Measurements from ENCODE around the gene PTPRD.
A peak's percentile ranks its signal among the peaks of the same experiment; 100 is the strongest.

The PTPRD gene

DNA sequence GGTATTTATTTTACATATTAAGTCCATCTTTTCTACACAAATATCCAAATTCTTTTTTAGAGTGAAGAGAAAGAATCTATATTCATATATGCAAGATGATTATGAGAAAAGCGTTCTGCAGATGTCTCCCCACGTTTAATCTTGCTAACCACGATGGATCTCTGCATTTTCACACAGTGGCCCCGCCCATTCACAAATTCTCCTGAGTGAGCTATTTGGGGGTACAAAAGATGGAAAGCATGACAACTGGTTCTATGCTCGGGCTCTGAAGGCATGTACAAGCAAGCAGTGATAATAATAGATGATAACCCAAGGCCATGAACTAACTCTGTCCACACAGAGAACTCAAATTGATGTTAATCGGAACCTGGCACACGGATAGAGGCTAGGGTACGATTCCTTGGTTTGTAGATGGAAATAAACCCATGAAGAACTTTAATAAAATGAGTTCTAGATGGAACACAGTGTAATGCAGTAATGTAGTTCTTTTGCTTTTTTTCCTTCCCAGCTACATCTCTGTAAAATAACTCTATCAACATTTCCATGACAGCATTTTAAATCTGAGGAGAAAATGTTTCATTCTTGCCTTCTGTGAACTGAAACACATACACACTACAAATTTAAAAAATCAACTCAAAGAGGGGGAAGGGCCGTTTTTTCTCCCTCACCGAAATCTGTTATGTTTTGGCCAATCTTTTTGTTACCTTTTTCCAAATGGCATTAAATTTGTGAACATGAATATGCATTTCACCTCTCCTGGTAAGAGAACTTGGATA, 1961.5 kb downstream of the PTPRD start:
- no peak for DNase-seq

GRCh38 chr9:8649807-8650206, 1963.0 kb downstream of the PTPRD start:
- no peak for DNase-seq

- DNase-seq: no peak
Observed at GRCh38 chr9:8649160-8649559, 1963.6 kb downstream of the PTPRD start.

DNA sequence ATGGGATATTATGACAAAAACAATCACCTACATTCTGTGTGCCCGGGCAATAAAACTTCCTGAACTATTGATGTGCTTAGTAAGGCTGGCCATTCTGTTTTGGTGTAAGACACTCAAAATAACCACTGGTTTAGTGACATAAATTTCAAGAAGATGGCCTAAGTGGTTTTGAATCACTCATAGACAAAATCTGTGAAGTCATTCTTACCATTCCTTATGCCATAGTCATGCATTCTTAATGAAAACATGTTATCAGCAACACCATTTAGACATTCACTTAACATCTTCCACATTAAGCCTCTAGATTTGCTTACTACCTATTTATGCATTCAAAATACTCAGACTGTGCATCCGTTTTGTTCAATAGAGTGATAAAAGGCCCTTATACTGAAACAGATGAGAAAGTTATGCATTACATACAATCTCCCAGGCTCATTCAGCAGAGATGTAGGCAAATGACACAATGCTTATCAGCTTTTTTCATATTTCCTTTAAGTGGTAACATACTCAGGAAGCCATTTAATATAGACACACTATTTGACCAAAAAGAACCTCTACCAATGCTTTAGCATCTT, 1964.4 kb downstream of the PTPRD start:
- DNase-seq: no peak

DNA sequence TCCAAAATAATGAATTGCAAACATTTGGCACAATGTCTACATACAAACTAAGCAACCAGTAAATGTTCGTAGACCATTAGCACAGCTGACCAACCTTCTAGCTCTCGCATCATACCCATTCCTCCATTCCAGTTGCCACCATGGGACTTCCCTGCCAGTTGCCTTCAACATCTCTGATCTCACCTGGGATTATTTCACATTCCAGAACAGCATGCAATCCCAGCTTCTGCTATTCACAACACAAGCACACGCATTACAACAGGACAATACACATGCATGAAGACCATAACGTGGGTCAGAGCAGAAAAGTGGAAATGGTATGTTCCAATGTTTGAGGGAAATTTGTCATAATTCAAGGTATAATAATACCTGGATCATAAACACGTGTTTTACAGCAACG, 1965.0 kb downstream of the PTPRD start:
- no peak for DNase-seq

GRCh38 chr9:8644571-8644970, 1968.2 kb downstream of the PTPRD start:
- DNase-seq: no peak

- no peak for DNase-seq
Observed at GRCh38 chr9:8643896-8644295, 1968.9 kb downstream of the PTPRD start.

DNA sequence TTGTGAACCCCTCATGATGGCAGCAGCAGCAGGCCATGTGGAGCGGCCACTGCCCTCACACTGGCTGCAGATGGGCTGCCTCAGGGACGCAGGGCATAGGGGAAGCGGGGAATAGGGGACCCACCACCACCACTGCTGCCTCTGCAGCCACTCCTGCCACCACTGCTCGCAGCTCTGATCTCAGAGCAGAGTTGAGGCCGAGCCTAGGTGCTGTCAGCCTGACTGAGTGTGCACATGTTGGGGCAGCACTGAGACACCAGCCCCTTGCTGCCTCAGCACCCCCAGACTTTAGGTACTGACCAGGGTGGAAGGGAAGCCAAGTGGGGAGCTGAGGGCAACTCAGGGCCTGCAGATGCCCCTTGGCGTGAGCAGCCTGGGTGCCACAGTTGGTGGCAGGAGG, 1969.3 kb downstream of the PTPRD start:
- DNase-seq: no peak

GRCh38 chr9:8640761-8641160, 1972.0 kb downstream of the PTPRD start:
- no peak for DNase-seq

DNA sequence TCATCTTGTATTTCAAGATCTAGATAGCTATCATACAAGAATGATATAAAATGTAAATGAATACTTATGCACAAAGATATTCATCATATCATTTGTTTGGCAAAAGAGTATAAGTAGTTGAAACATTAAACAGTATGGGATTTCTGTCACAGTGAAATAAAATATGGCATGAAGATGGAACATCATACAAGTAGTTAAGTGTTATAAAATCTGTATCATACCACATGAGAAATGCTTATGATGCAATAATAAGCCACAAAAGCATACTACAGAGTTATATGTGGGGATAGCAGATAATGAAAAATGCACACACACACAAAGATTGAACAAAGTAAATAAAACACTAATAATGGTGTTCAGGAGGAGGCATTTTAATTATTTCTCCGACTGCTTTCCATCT, 1975.2 kb downstream of the PTPRD start:
- DNase-seq: no peak

- no peak for DNase-seq
Observed at GRCh38 chr9:8633784-8634183, 1979.0 kb downstream of the PTPRD start.

DNA sequence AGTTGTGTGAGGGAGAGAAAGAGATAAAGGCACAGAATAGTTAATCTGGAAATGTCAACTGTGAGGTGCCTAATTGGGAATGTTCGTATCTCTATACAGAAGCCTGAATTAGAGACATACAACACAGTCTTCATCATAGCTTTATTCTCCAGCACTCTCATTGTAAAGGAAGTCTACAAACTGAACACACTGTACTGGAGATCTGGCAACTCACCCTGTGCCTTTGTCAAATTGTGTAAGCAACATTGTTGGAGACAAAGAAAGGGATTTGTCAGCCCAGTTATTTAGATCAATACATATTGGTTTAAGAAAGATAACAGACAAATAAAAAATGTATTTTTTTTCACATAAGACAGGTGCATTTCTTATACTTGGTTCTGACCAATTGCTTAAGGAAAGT, 1980.3 kb downstream of the PTPRD start:
- no peak for DNase-seq

DNA sequence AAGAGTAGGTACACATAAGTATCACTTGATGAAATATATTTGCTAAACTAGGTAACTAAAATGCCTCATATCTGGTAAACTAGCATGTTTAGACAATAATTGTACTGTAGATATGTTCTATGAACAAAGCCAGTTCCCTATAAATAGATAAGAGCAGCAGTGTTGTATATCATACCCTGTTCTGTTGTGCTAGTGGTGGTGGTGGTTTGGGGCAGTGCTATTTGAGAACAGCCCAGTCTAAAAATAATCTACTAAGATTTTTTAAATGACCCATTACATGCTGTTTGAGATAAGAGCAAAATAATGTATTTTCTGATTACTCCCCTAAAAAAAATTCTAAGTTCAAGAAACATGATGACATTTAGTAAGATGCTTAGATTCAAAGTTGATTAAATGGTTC, 1984.0 kb downstream of the PTPRD start:
- no peak for DNase-seq

DNA sequence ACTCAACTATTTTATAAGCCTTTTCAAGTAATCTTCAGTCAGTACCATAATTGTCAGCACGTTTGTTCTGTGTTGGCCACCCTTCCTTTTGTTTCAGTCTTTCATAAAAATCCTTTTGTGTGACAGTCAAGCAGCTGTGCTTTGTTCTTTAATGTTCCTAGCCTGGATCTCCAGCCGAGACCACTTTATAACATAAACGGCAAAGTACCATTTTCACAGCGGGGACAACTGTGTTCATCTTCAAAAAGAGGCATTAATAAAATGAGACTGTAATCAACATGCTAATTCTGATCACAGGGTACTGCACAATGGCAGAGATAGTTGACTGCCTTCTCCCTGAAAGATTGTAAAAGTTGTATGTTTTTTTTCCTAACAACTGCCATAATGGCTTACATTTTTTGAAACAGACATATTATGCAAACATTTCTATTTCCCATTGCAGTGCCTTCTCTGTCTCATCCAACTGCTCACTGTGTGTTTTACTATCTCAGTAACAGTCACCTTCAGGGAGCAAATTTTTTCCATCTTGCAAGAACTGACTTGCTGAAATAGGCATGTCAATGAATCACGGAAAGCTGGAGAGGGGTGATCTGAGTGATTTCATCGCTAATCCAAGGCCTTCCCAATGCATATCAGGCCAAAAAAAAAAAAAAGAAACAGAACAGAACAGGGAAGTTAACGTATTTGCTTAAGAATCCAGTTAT, 1984.7 kb downstream of the PTPRD start:
- peak; percentile 43 for DNase-seq

DNA sequence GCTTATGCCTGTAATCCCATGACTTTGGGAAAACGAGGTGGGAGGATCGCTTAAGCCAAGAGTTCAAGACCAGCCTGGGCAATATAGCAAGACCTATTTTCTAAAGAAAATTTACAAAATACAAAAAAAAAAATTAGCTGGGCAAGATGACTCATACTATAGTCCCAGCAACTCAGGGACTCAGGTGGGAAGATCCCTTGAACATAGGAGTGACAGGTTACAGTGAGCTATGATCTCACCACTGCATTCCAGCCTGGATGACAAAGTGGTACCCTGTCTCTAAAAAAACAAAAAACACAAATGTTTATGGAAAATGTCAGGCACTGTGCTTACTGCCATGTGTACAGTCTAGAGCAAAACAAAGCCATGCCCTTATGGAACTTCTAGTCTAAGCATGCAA, 1989.9 kb downstream of the PTPRD start:
- DNase-seq: no peak

- DNase-seq: no peak
Observed at GRCh38 chr9:8622222-8622802, 1990.5 kb downstream of the PTPRD start.

- DNase-seq: no peak
Observed at GRCh38 chr9:8621416-8621815, 1991.4 kb downstream of the PTPRD start.

GRCh38 chr9:8616414-8616813, 1996.4 kb downstream of the PTPRD start:
- no peak for DNase-seq

- DNase-seq: peak; percentile 5
Observed at GRCh38 chr9:8614926-8615440, 1997.8 kb downstream of the PTPRD start.

DNA sequence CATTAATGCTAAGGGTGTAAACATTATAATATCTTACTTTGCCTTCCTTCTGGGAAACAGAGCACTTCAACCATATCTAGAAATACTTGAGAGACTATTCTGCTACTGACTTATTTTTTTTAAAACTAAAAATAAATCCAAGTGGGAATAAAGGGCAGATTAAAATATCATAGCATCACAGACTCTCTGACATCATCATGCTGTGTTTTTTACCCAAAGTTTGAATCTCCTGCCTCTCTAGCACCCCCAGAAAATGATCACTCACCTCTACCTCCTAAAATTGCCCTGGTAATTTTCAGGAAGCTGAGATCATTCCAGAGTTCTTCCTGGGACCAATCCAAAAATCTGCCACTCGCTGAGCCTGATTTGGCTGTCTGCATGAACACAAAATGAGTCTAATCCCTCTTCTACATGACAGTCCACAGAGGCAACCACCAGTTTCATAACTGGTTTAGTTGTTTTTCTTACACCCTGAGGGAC, 1999.4 kb downstream of the PTPRD start:
- no peak for DNase-seq

- DNase-seq: no peak
Observed at GRCh38 chr9:8611153-8611552, 2001.6 kb downstream of the PTPRD start.

DNA sequence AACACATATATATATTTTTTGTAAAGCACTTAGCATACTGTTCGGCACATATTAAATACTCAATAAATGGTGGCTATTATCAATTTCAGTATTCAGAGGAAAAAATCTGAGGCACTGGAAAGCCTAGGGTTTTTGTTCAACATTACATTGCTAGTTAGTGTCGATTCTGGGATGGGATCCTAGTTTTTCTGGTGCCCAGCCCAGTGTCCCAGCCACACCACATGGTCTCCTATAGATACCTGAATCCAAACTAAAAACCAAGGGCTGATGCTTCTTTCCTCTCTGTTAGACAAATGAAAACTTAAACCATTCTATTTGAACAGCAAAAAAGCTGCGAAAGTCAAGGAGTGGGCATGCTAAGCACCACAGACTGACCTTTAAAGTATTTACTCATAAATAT, 2002.5 kb downstream of the PTPRD start:
- DNase-seq: no peak

- no peak for DNase-seq
Observed at GRCh38 chr9:8605096-8605495, 2007.7 kb downstream of the PTPRD start.

DNA sequence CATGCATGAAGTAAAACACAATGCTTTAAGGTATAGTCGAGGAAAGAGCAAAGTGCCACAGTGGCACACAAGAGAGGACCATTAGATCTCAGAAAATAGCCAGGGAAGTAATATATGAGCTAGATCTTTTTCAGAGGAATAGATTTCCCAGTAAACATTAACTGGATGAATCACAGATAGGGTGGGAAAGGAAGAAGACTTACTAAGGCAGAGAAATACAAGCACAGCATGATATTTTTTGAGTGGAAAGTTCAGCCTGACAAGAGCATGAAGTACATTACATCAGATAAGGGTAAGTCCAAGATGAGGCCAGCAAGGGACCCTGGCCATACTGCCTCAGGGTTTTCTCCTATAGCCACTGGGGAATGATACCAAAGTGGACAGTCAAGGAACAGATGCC, 2008.6 kb downstream of the PTPRD start:
- DNase-seq: no peak
